K562 (cell line): ENCODE data around the gene TRMT44.

Experiments used
- AFF4 ChIP-seq: sonication (generic); formaldehyde crosslinking; IDR thresholded peaks from 2 replicates; pipeline ENCODE4 v1.8.0; 2023; ENCODE audit warnings: mild to moderate bottlenecking, missing genetic modification reagents
- CCAR2 ChIP-seq: fragments of 200-400 bp; formaldehyde crosslinking; IDR thresholded peaks from 2 replicates; pipeline ENCODE4 v1.6.1; 2017; ENCODE audit warnings: mild to moderate bottlenecking, low read depth, low read length
- HDGF ChIP-seq: fragments of 450-650 bp; IDR thresholded peaks from 2 replicates; pipeline ENCODE4 v1.6.1; 2016
- MAZ ChIP-seq, 2 experiments: fragments of 450-650 bp in 1 of 2; sonication (generic) in 1 of 2; formaldehyde crosslinking; IDR thresholded peaks in 1 of 2; conservative IDR thresholded peaks in 1 of 2; 2 replicates each; pipeline versions ENCODE4 v1.4.0 to v1.5.0; 2020; ENCODE audit warnings: mild to moderate bottlenecking in 1 of 2, missing genetic modification reagents in 1 of 2
- MEF2A ChIP-seq: IDR thresholded peaks from 2 replicates; pipeline ENCODE4 v1.6.1; 2011; ENCODE audit warnings: low read depth, mild to moderate bottlenecking, low read length, moderate library complexity; ENCODE audit not compliant: control insufficient read depth
- SETDB1 ChIP-seq: IDR thresholded peaks from one replicate; pipeline ENCODE4 v1.6.1; 2012; ENCODE audit warnings: low read length, control low read depth, inconsistent platforms
- ZNF583 ChIP-seq: fragments of 250-450 bp; sonication (Bioruptor Pico); IDR thresholded peaks from 2 replicates; pipeline ENCODE4 v1.4.0; 2020
- TF ChIP-seq, protein P1 (sequence below), 3 experiments: IDR thresholded peaks in 2 of 3; conservative IDR thresholded peaks in 1 of 3; 2 replicates each; pipeline ENCODE4 v1.5.1; 2011 to 2012; ENCODE audit warnings: low read length in 3 of 3, mild to moderate bottlenecking in 3 of 3, control low read depth in 2 of 3, improper control_type of control experiment in 1 of 3, inconsistent platforms in 1 of 3, low read depth in 1 of 3, mixed read lengths in 1 of 3, moderate library complexity in 1 of 3; ENCODE audit not compliant: insufficient read depth in 2 of 3

- TF ChIP-seq, protein P1, sequence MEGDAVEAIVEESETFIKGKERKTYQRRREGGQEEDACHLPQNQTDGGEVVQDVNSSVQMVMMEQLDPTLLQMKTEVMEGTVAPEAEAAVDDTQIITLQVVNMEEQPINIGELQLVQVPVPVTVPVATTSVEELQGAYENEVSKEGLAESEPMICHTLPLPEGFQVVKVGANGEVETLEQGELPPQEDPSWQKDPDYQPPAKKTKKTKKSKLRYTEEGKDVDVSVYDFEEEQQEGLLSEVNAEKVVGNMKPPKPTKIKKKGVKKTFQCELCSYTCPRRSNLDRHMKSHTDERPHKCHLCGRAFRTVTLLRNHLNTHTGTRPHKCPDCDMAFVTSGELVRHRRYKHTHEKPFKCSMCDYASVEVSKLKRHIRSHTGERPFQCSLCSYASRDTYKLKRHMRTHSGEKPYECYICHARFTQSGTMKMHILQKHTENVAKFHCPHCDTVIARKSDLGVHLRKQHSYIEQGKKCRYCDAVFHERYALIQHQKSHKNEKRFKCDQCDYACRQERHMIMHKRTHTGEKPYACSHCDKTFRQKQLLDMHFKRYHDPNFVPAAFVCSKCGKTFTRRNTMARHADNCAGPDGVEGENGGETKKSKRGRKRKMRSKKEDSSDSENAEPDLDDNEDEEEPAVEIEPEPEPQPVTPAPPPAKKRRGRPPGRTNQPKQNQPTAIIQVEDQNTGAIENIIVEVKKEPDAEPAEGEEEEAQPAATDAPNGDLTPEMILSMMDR (IDR thresholded peaks at IDR 0.05 in 2 of 3, conservative IDR thresholded peaks at IDR 0.05 in 1 of 3; ENCODE audit: insufficient read depth in 2 of 3, low read depth in 1 of 3, low read length in 3 of 3): no peak
- no peak for TF ChIP-seq MAZ (CRISPR knock-in tag; conservative IDR thresholded peaks at IDR 0.05 in 1 of 2, IDR thresholded peaks at IDR 0.05 in 1 of 2)
- TF ChIP-seq CCAR2: no peak
- TF ChIP-seq ZNF583 (CRISPR knock-in tag): no peak
- no peak for TF ChIP-seq SETDB1
- no peak for TF ChIP-seq HDGF
- no peak for TF ChIP-seq AFF4 (CRISPR knock-in tag)
- TF ChIP-seq MEF2A: no peak
Measured at GRCh38 chr4:8512510-8512909, 71.9 kb downstream of the TRMT44 start.
